Ishikawa (cell line): ENCODE data around the gene GDF11.

Experiments
- CEBPB ChIP-seq: IDR thresholded peaks from 2 replicates; pipeline ENCODE4 v1.6.1; 2012
- CREB1 ChIP-seq: IDR thresholded peaks from 2 replicates; pipeline ENCODE4 v1.6.1; 2012; ENCODE audit warnings: low read depth
- EP300 ChIP-seq: IDR thresholded peaks from 2 replicates; pipeline ENCODE4 v1.6.1; 2012; ENCODE audit warnings: borderline replicate concordance
- NFIC ChIP-seq: IDR thresholded peaks from 2 replicates; pipeline ENCODE4 v1.6.1; 2012
- RAD21 ChIP-seq: IDR thresholded peaks from 2 replicates; pipeline ENCODE4 v1.6.1; 2012; ENCODE audit warnings: low read depth
- TAF1 ChIP-seq: IDR thresholded peaks from 2 replicates; pipeline ENCODE4 v1.6.1; 2012; ENCODE audit warnings: low read depth, mild to moderate bottlenecking
- YY1 ChIP-seq: IDR thresholded peaks from 2 replicates; pipeline ENCODE4 v1.6.1; 2012; ENCODE audit warnings: low read depth
- ZBTB7A ChIP-seq: IDR thresholded peaks from 2 replicates; pipeline ENCODE4 v1.6.1; 2012; ENCODE audit warnings: low read depth
- TF ChIP-seq, protein P1 (sequence below): IDR thresholded peaks from 2 replicates; pipeline ENCODE4 v1.6.1; 2012; ENCODE audit warnings: low read depth, mild to moderate bottlenecking
- TF ChIP-seq, protein P2 (sequence below): IDR thresholded peaks from 2 replicates; pipeline ENCODE4 v1.6.1; 2012

DNA sequence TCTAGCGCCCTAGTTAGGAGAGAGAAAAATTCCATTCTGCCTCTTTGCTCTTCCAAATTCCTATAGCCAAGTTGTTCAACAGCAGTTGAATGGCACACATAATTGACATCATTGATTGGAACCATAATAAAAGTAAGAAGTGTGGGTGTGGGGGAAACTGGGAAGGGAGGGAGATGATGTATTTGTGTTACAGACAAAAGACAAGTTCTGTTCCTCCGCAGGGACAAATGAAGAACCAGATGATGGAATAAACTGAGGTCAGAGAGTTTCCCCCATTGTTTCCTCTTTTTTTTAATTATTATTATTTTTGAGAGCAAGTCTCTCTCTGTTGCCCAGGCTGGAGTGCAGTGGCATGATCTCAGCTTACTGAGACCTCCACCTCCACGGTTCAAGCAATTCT lies 34.9 kb downstream of the GDF11 start:
- no peak for TF ChIP-seq CEBPB
- no peak for TF ChIP-seq NFIC
- TF ChIP-seq CREB1, result no peak
- no peak for TF ChIP-seq EP300
- TF ChIP-seq, protein P1, sequence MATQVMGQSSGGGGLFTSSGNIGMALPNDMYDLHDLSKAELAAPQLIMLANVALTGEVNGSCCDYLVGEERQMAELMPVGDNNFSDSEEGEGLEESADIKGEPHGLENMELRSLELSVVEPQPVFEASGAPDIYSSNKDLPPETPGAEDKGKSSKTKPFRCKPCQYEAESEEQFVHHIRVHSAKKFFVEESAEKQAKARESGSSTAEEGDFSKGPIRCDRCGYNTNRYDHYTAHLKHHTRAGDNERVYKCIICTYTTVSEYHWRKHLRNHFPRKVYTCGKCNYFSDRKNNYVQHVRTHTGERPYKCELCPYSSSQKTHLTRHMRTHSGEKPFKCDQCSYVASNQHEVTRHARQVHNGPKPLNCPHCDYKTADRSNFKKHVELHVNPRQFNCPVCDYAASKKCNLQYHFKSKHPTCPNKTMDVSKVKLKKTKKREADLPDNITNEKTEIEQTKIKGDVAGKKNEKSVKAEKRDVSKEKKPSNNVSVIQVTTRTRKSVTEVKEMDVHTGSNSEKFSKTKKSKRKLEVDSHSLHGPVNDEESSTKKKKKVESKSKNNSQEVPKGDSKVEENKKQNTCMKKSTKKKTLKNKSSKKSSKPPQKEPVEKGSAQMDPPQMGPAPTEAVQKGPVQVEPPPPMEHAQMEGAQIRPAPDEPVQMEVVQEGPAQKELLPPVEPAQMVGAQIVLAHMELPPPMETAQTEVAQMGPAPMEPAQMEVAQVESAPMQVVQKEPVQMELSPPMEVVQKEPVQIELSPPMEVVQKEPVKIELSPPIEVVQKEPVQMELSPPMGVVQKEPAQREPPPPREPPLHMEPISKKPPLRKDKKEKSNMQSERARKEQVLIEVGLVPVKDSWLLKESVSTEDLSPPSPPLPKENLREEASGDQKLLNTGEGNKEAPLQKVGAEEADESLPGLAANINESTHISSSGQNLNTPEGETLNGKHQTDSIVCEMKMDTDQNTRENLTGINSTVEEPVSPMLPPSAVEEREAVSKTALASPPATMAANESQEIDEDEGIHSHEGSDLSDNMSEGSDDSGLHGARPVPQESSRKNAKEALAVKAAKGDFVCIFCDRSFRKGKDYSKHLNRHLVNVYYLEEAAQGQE, result no peak
- no peak for TF ChIP-seq ZBTB7A
- no peak for TF ChIP-seq RAD21
- no peak for TF ChIP-seq TAF1
- no peak for TF ChIP-seq YY1
- TF ChIP-seq, protein P2, sequence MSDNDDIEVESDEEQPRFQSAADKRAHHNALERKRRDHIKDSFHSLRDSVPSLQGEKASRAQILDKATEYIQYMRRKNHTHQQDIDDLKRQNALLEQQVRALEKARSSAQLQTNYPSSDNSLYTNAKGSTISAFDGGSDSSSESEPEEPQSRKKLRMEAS, result no peak
